Measurements from ENCODE around the gene PDE4D.

The PDE4D gene

DNA sequence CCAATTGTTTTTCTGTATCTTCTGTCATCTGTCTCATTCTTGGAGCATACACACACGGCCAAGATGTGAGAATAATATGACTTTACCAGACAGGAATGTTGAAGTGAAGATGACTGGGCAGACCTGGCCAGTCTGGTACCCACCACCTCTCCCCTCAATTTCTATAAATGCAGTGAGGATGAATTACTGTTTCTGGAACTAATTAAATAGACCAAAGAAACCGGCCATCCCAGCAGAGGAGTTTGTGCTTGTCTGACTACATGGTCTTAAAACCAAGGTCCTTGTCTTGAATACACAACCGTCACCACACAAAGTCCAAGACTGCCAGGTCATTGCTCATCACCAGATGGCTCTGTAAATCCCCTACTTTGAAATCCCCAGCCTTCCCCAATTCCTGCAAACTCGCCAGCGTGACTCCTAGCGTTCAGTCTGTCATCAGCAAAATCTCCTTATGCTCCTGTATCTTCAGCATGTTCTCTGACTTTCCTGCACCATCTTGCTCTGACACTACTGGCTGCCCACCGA is 147.2 kb downstream of the PDE4D start:
- no peak for TF ChIP-seq ZFX (IDR thresholded peaks at IDR 0.05; ENCODE audit: borderline replicate concordance)
- TF ChIP-seq, protein P1, sequence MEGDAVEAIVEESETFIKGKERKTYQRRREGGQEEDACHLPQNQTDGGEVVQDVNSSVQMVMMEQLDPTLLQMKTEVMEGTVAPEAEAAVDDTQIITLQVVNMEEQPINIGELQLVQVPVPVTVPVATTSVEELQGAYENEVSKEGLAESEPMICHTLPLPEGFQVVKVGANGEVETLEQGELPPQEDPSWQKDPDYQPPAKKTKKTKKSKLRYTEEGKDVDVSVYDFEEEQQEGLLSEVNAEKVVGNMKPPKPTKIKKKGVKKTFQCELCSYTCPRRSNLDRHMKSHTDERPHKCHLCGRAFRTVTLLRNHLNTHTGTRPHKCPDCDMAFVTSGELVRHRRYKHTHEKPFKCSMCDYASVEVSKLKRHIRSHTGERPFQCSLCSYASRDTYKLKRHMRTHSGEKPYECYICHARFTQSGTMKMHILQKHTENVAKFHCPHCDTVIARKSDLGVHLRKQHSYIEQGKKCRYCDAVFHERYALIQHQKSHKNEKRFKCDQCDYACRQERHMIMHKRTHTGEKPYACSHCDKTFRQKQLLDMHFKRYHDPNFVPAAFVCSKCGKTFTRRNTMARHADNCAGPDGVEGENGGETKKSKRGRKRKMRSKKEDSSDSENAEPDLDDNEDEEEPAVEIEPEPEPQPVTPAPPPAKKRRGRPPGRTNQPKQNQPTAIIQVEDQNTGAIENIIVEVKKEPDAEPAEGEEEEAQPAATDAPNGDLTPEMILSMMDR (IDR thresholded peaks at IDR 0.05), result no peak
- H3K27ac ChIP-seq, result peak overlapping the region; percentile 36

DNA sequence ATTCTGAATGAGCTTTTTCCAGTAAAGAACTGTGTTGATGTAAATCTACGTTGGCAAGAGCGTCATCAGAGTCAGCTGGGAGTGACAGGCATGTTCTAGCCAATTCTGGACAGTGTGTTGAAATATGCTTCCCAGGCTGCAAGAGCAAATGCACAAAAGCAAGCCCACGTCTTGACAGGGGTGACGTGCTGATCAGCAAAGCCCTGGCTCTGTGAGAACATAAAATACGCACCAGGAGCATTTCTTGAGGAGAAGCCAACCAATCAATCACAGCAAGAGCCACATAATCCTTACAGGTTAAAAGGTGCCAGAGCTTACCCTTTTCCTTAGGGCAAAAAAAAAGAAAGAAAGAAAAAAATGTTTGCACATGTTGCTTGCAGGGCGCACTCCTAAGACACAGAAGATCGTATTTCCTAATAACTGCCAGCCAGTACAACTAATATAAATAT is 148.1 kb downstream of the PDE4D start:
- no peak for TF ChIP-seq ZFX (IDR thresholded peaks at IDR 0.05; ENCODE audit: borderline replicate concordance)
- TF ChIP-seq, protein P1 (IDR thresholded peaks at IDR 0.05), result no peak
- H3K27ac ChIP-seq, result peak overlapping the region; percentile 36; the same call in 1 of the 2 replicates

- H3K27ac ChIP-seq, result no peak overlapping the region
- TF ChIP-seq ZFX (IDR thresholded peaks at IDR 0.05; ENCODE audit: borderline replicate concordance), result no peak
- TF ChIP-seq, protein P1 (IDR thresholded peaks at IDR 0.05), result no peak
These were observed 149.0 kb downstream of the PDE4D start for GRCh38 chr5:59744531-59744992.

- TF ChIP-seq, protein P1 (IDR thresholded peaks at IDR 0.05), result no peak
- no peak for TF ChIP-seq ZFX (IDR thresholded peaks at IDR 0.05; ENCODE audit: borderline replicate concordance)
These were observed 151.9 kb downstream of the PDE4D start for GRCh38 chr5:59741599-59741998.

GRCh38 chr5:59738024-59738423 is 155.5 kb downstream of the PDE4D start:
- no peak overlapping the region for H3K27ac ChIP-seq
- TF ChIP-seq, protein P1 (IDR thresholded peaks at IDR 0.05), result no peak
- TF ChIP-seq ZFX (IDR thresholded peaks at IDR 0.05; ENCODE audit: borderline replicate concordance), result no peak

More at GRCh38 chr5:59741599-59741998, 151.9 kb downstream of the PDE4D start:
- no peak overlapping the region for H3K27ac ChIP-seq

GRCh38 chr5:59732806-59733205 is 160.7 kb downstream of the PDE4D start:
- TF ChIP-seq, protein P1 (IDR thresholded peaks at IDR 0.05), result no peak
- no peak for TF ChIP-seq ZFX (IDR thresholded peaks at IDR 0.05; ENCODE audit: borderline replicate concordance)
- H3K27ac ChIP-seq, result no peak overlapping the region

DNA sequence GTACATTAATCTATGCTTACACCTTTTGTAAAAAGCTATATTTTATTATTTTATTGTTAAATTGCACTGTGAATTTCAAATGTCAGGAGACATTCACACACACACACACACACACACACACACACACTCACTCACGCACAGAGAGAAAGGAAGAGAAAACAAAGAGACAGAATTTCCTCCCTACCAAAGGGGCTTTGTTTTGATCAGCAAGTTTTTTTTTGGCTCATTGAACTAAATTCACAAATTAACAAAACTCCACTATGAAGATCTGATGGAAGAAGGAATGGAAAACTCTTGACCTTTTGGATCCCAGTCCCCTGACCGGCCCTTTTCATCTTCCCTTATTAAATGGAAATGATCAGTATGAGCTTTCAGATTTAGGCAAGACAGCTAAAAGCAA is 161.2 kb downstream of the PDE4D start:
- no peak overlapping the region for H3K27ac ChIP-seq
- TF ChIP-seq ZFX (IDR thresholded peaks at IDR 0.05; ENCODE audit: borderline replicate concordance), result no peak
- TF ChIP-seq, protein P1 (IDR thresholded peaks at IDR 0.05), result no peak

Measured in 22Rv1 (cell line).